Liver (tissue), 9 donors: ENCODE data around the gene NAV2. TPM values are rescaled to one million over a fixed set of nuclear protein-coding genes. Genes with fewer than 3 reads are reported as not detected.

Experiments
- DNase-seq: peaks from one replicate; pipeline ENCODE4 v3.0.0-alpha.2; 2017; ENCODE audit warnings: low spot score
- H3K27ac ChIP-seq, 2 donors: one replicate each; pipeline ENCODE4 v1.7.0; 2013; ENCODE audit warnings: inconsistent platforms in 2 of 2, low read length in 2 of 2, control low read depth in 1 of 2, low read depth in 1 of 2, mild to moderate bottlenecking in 1 of 2
- H3K27me3 ChIP-seq, 4 donors: one replicate each; pipeline versions ENCODE4 v1.6.1 to v1.7.0; 2013; ENCODE audit warnings: low read length in 3 of 4, inconsistent platforms in 1 of 4, mild to moderate bottlenecking in 1 of 4, moderate library complexity in 1 of 4; ENCODE audit not compliant: control insufficient read depth in 4 of 4, insufficient read depth in 4 of 4
- H3K36me3 ChIP-seq, 4 donors: one replicate each; pipeline versions ENCODE4 v1.6.1 to v1.7.0; 2013; ENCODE audit warnings: low read length in 3 of 4, mild to moderate bottlenecking in 3 of 4, low read depth in 1 of 4, moderate library complexity in 1 of 4; ENCODE audit not compliant: control insufficient read depth in 4 of 4, insufficient read depth in 3 of 4
- H3K4me1 ChIP-seq, 4 donors: one replicate each; pipeline versions ENCODE4 v1.6.1 to v1.7.0; 2013; ENCODE audit warnings: low read length in 3 of 4, mild to moderate bottlenecking in 3 of 4, moderate library complexity in 1 of 4; ENCODE audit not compliant: control insufficient read depth in 4 of 4, insufficient read depth in 4 of 4
- H3K4me3 ChIP-seq, 3 donors: one replicate each; pipeline versions ENCODE4 v1.6.1 to v1.7.0; 2013; ENCODE audit warnings: low read length in 3 of 3, control low read depth in 1 of 3, low read depth in 1 of 3, mild to moderate bottlenecking in 1 of 3
- H3K9ac ChIP-seq, 2 donors: one replicate each; pipeline ENCODE4 v1.7.0; 2013; ENCODE audit warnings: low read length in 2 of 2, mild to moderate bottlenecking in 2 of 2, moderate library complexity in 2 of 2, control low read depth in 1 of 2, low read depth in 1 of 2
- H3K9me3 ChIP-seq, 4 donors: one replicate each; pipeline versions ENCODE4 v1.6.1 to v1.7.0; 2013; ENCODE audit warnings: low read length in 3 of 4; ENCODE audit not compliant: control insufficient read depth in 4 of 4
- FOXA1 ChIP-seq: IDR thresholded peaks from 2 replicates; pipeline ENCODE4 v1.6.1; 2016; ENCODE audit warnings: antibody characterized with exemption
- GABPA ChIP-seq, 2 donors: IDR thresholded peaks in 1 of 2; conservative IDR thresholded peaks in 1 of 2; 2 replicates each; pipeline ENCODE4 v1.6.1; 2016; ENCODE audit warnings: antibody characterized with exemption in 2 of 2, mild to moderate bottlenecking in 1 of 2, moderate library complexity in 1 of 2
- HNF4A ChIP-seq, 2 donors: conservative IDR thresholded peaks; 2 replicates each; pipeline ENCODE4 v1.6.1; 2016; ENCODE audit warnings: antibody characterized with exemption in 2 of 2, mild to moderate bottlenecking in 2 of 2
- HNF4G ChIP-seq: IDR thresholded peaks from 2 replicates; pipeline ENCODE4 v1.6.1; 2016; ENCODE audit warnings: antibody characterized with exemption
- MAX ChIP-seq: IDR thresholded peaks from 2 replicates; pipeline ENCODE4 v1.6.1; 2016; ENCODE audit warnings: antibody characterized with exemption
- RAD21 ChIP-seq, 2 donors: IDR thresholded peaks; 2 replicates each; pipeline ENCODE4 v1.6.1; 2016; ENCODE audit warnings: antibody characterized with exemption in 2 of 2, mild to moderate bottlenecking in 2 of 2
- REST ChIP-seq: IDR thresholded peaks from 2 replicates; pipeline ENCODE4 v1.6.1; 2016; ENCODE audit warnings: antibody characterized with exemption, mild to moderate bottlenecking
- RXRA ChIP-seq, 2 donors: IDR thresholded peaks; 2 replicates each; pipeline ENCODE4 v1.6.1; 2017 to 2018; ENCODE audit warnings: antibody characterized with exemption in 2 of 2, mild to moderate bottlenecking in 1 of 2
- SP1 ChIP-seq: IDR thresholded peaks from 2 replicates; pipeline ENCODE4 v1.6.1; 2018; ENCODE audit warnings: antibody characterized with exemption, mild to moderate bottlenecking
- TAF1 ChIP-seq: conservative IDR thresholded peaks from 2 replicates; pipeline ENCODE4 v1.6.1; 2016; ENCODE audit warnings: antibody characterized with exemption, mild to moderate bottlenecking
- YY1 ChIP-seq: IDR thresholded peaks from 2 replicates; pipeline ENCODE4 v1.6.1; 2016; ENCODE audit warnings: antibody characterized with exemption, mild to moderate bottlenecking
- WGBS: extraction: QIAGEN DNeasy Blood & Tissue Kit; methylation state at CpG from one replicate; pipeline ENCODE4 v1.1.7; 2013; 5-methylcytosine and 5-hydroxymethylcytosine counted together
- polyA plus RNA-seq, 2 donors: library from polyadenylated mRNA; stranded (reverse) in 1 of 2; unstranded in 1 of 2; fragments of 200-250 nt in 1 of 2; fragments of >200 nt in 1 of 2; fragmentation: Nextera tagmentation in 1 of 2; extraction: Ambion mirVana in 1 of 2; gene quantifications; one replicate each; pipeline versions ENCODE4 v1.2.1 to v1.2.3, GENCODE V29; 2013 to 2015
- total RNA-seq, 2 donors: library from RNA; depleted of rRNA; stranded (reverse); fragments of >200 nt; gene quantifications; one replicate each; pipeline ENCODE4 v1.2.3, GENCODE V29; 2014
- TF ChIP-seq, protein P1 (sequence below): IDR thresholded peaks from 2 replicates; pipeline ENCODE4 v1.6.1; 2016; ENCODE audit warnings: antibody characterized with exemption
- TF ChIP-seq, protein P2 (sequence below): IDR thresholded peaks from 2 replicates; pipeline ENCODE4 v1.6.1; 2016; ENCODE audit warnings: antibody characterized with exemption
- TF ChIP-seq, protein P3 (sequence below): fragments of 150-350 bp; IDR thresholded peaks from 2 replicates; pipeline ENCODE4 v1.5.1; 2017; ENCODE audit warnings: improper control_type of control experiment, low read depth, low read length; ENCODE audit not compliant: missing input control
- donor health status: healthy.
- donor health status: healthy.
- donor health status: healthy.
- donor health status: healthy.
- donor health status: healthy.

Gene NAV2
- total and polyA plus RNA-seq, 4 donors: 6.3 to 20.5 (median 11.6) TPM

DNA sequence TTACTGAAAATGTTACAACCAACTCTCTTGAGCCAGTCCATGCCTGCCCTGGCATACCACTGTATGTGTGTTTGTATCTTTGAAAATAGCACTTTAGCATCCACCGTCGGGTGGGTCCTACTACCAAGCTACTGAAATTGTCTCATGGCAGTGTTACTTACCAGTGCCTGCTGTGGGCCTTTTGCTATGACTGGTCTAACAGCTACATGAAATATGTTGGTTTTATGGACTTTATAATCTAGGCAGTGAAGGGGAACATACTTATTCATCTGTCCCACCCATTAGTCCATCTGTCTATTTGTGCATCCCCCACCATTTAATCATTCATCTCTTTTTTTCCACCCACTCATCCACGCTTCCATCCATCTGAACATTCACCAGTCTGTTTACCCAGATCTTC, 106.0 kb downstream of the NAV2 start:
- H3K4me1 ChIP-seq: peaks cover 0 to 21% (median 14%) of the 10 kb centered on the region in 4 donors
- TF ChIP-seq FOXA1 (no peak), MAX (no peak), HNF4A (conservative IDR thresholded peaks at IDR 0.05) (no peak)
- TF ChIP-seq, protein P1, sequence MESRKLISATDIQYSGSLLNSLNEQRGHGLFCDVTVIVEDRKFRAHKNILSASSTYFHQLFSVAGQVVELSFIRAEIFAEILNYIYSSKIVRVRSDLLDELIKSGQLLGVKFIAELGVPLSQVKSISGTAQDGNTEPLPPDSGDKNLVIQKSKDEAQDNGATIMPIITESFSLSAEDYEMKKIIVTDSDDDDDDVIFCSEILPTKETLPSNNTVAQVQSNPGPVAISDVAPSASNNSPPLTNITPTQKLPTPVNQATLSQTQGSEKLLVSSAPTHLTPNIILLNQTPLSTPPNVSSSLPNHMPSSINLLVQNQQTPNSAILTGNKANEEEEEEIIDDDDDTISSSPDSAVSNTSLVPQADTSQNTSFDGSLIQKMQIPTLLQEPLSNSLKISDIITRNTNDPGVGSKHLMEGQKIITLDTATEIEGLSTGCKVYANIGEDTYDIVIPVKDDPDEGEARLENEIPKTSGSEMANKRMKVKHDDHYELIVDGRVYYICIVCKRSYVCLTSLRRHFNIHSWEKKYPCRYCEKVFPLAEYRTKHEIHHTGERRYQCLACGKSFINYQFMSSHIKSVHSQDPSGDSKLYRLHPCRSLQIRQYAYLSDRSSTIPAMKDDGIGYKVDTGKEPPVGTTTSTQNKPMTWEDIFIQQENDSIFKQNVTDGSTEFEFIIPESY: no peak
- TF ChIP-seq, protein P2, sequence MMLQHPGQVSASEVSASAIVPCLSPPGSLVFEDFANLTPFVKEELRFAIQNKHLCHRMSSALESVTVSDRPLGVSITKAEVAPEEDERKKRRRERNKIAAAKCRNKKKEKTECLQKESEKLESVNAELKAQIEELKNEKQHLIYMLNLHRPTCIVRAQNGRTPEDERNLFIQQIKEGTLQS: no peak
- no peaks in the 10 kb centered on the region for H3K27me3 ChIP-seq
- H3K9me3 ChIP-seq: no peaks in the 10 kb centered on the region
- H3K27ac ChIP-seq: no peak overlapping the region
- no peak overlapping the region for H3K4me3 ChIP-seq
- DNase-seq: no peak
- no peaks in the 10 kb centered on the region for H3K36me3 ChIP-seq
- 92% methylated on average over 3 of the region's 3 CpGs for WGBS
- no peak overlapping the region for H3K9ac ChIP-seq

DNA sequence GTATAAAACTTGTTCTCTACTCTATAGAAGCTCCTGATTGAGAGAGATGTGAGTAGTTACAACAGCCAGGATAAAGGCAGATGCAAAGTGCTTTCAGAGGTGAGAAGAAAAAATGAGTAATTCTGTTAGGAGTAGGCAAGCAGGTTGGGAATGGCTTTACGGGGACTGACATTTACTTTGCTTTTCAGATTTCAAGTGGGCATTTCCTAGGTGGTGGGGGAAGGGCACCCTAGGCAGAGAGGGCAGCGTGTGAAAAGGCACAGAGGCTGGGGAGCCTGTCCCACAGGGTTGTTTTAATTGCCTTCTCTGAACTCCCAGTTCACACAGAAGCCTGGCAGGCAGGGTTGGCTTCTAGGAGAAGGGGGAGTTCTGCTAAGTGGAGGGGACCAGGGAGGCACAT, 106.5 kb downstream of the NAV2 start:
- Histone ChIP-seq H3K9me3 (no peaks in the 10 kb centered on the region), H3K4me1 (peaks cover 0 to 21% (median 14%) of the 10 kb centered on the region in 4 donors), H3K27ac (peak overlapping the region in 1 of 2 donors; percentile 13), H3K36me3 (no peaks in the 10 kb centered on the region), H3K9ac (no peak overlapping the region), H3K27me3 (no peaks in the 10 kb centered on the region), H3K4me3 (no peak overlapping the region)
- WGBS: 86% methylated on average over 2 of the region's 2 CpGs
- TF ChIP-seq YY1: no peak
- TF ChIP-seq MAX: no peak
- no peak for TF ChIP-seq RAD21 (IDR thresholded peaks at IDR 0.05)
- TF ChIP-seq HNF4G: no peak
- no peak for TF ChIP-seq FOXA1
- TF ChIP-seq TAF1: no peak
- no peak for DNase-seq

DNA sequence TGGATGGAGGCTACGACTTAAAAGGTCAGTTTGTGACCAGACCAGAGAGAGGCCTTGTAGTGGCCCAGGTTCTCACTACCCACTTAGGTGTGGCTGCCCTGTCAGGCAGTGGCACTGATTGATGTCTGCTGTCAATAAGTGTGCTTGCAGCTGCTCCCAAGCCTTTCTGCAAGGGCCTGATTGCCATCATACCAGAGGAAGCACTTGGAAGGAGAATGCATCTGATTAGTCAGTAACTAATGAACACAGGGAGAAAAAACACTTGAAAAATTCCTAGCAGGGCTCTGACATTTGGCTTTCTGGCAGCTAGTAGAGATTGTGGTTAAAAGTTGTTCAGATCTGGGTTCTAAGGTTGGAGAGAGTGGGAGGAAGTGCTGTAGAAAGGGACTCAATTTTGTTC, 107.5 kb downstream of the NAV2 start:
- 84% methylated on average over 1 of the region's 1 CpG for WGBS
- H3K27ac ChIP-seq: no peak overlapping the region
- no peak overlapping the region for H3K9ac ChIP-seq
- DNase-seq: no peak
- H3K4me1 ChIP-seq: peaks cover 0 to 21% (median 11%) of the 10 kb centered on the region in 4 donors
- TF ChIP-seq HNF4A (conservative IDR thresholded peaks at IDR 0.05) (no peak), RAD21 (IDR thresholded peaks at IDR 0.05) (no peak), MAX (no peak), SP1 (no peak), YY1 (no peak), GABPA (IDR thresholded peaks at IDR 0.05 in 1 of 2, conservative IDR thresholded peaks at IDR 0.05 in 1 of 2) (no peak), REST (no peak), RXRA (IDR thresholded peaks at IDR 0.05) (no peak)
- TF ChIP-seq, protein P3, sequence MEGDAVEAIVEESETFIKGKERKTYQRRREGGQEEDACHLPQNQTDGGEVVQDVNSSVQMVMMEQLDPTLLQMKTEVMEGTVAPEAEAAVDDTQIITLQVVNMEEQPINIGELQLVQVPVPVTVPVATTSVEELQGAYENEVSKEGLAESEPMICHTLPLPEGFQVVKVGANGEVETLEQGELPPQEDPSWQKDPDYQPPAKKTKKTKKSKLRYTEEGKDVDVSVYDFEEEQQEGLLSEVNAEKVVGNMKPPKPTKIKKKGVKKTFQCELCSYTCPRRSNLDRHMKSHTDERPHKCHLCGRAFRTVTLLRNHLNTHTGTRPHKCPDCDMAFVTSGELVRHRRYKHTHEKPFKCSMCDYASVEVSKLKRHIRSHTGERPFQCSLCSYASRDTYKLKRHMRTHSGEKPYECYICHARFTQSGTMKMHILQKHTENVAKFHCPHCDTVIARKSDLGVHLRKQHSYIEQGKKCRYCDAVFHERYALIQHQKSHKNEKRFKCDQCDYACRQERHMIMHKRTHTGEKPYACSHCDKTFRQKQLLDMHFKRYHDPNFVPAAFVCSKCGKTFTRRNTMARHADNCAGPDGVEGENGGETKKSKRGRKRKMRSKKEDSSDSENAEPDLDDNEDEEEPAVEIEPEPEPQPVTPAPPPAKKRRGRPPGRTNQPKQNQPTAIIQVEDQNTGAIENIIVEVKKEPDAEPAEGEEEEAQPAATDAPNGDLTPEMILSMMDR: no peak
- TF ChIP-seq, protein P1: no peak
- H3K27me3 ChIP-seq: no peaks in the 10 kb centered on the region
- no peaks in the 10 kb centered on the region for H3K36me3 ChIP-seq
- no peak overlapping the region for H3K4me3 ChIP-seq
- no peaks in the 10 kb centered on the region for H3K9me3 ChIP-seq
